ENCODE measurements around the gene CNTNAP2.

The CNTNAP2 gene

GRCh38 chr7:147029953-147030352 lies 913.4 kb downstream of the CNTNAP2 start:
- Mint-ChIP-seq H3K27ac (no peak overlapping the region), H3K36me3 (ENCODE audit: low read depth) (no peaks in the 10 kb centered on the region)

GRCh38 chr7:147033641-147034040 lies 917.0 kb downstream of the CNTNAP2 start:
- Mint-ChIP-seq H3K9me3 (peaks cover 28% of the 10 kb centered on the region), H3K4me3 (no peak overlapping the region), H3K27me3 (ENCODE audit: low read depth) (no peaks in the 10 kb centered on the region), H3K36me3 (ENCODE audit: low read depth) (no peaks in the 10 kb centered on the region), H3K27ac (no peak overlapping the region), H3K4me1 (ENCODE audit: low read depth) (no peaks in the 10 kb centered on the region)
- no peak for DNase-seq (ENCODE audit: low spot score)

More at GRCh38 chr7:147029953-147030352, 913.4 kb downstream of the CNTNAP2 start:
- no peak for DNase-seq (ENCODE audit: low spot score)
- H3K4me3 Mint-ChIP-seq: no peak overlapping the region
- no peaks in the 10 kb centered on the region for H3K4me1 Mint-ChIP-seq (ENCODE audit: low read depth)
- H3K27me3 Mint-ChIP-seq (ENCODE audit: low read depth): no peaks in the 10 kb centered on the region
- peaks cover 35% of the 10 kb centered on the region for H3K9me3 Mint-ChIP-seq

GRCh38 chr7:147041438-147041837 lies 924.8 kb downstream of the CNTNAP2 start:
- peaks cover 26% of the 10 kb centered on the region for H3K9me3 Mint-ChIP-seq
- no peaks in the 10 kb centered on the region for H3K36me3 Mint-ChIP-seq (ENCODE audit: low read depth)
- no peaks in the 10 kb centered on the region for H3K4me1 Mint-ChIP-seq (ENCODE audit: low read depth)
- no peak overlapping the region for H3K4me3 Mint-ChIP-seq
- no peak for DNase-seq (ENCODE audit: low spot score)
- no peak overlapping the region for H3K27ac Mint-ChIP-seq
- no peaks in the 10 kb centered on the region for H3K27me3 Mint-ChIP-seq (ENCODE audit: low read depth)

GRCh38 chr7:147044941-147045340 lies 928.3 kb downstream of the CNTNAP2 start:
- Mint-ChIP-seq H3K27ac (no peak overlapping the region), H3K36me3 (ENCODE audit: low read depth) (no peaks in the 10 kb centered on the region), H3K27me3 (ENCODE audit: low read depth) (no peaks in the 10 kb centered on the region), H3K4me3 (no peak overlapping the region), H3K9me3 (peaks cover 23% of the 10 kb centered on the region), H3K4me1 (ENCODE audit: low read depth) (no peaks in the 10 kb centered on the region)
- DNase-seq (ENCODE audit: low spot score): no peak

- H3K4me1 Mint-ChIP-seq (ENCODE audit: low read depth): no peaks in the 10 kb centered on the region
- DNase-seq (ENCODE audit: low spot score): no peak
- H3K36me3 Mint-ChIP-seq (ENCODE audit: low read depth): no peaks in the 10 kb centered on the region
- no peak overlapping the region for H3K4me3 Mint-ChIP-seq
- no peak overlapping the region for H3K27ac Mint-ChIP-seq
- no peaks in the 10 kb centered on the region for H3K27me3 Mint-ChIP-seq (ENCODE audit: low read depth)
- H3K9me3 Mint-ChIP-seq: peaks cover 20% of the 10 kb centered on the region
Observed at GRCh38 chr7:147047696-147048095, 931.1 kb downstream of the CNTNAP2 start.

- Mint-ChIP-seq H3K4me1 (ENCODE audit: low read depth) (no peaks in the 10 kb centered on the region), H3K27ac (no peak overlapping the region), H3K36me3 (ENCODE audit: low read depth) (no peaks in the 10 kb centered on the region), H3K9me3 (peaks cover 20% of the 10 kb centered on the region), H3K4me3 (no peak overlapping the region), H3K27me3 (ENCODE audit: low read depth) (no peaks in the 10 kb centered on the region)
- DNase-seq (ENCODE audit: low spot score): no peak
Observed at GRCh38 chr7:147048864-147049263, 932.3 kb downstream of the CNTNAP2 start.

- no peak overlapping the region for H3K27ac Mint-ChIP-seq
- H3K27me3 Mint-ChIP-seq (ENCODE audit: low read depth): no peaks in the 10 kb centered on the region
- peaks cover 10% of the 10 kb centered on the region for H3K9me3 Mint-ChIP-seq
- no peak overlapping the region for H3K4me3 Mint-ChIP-seq
- no peaks in the 10 kb centered on the region for H3K36me3 Mint-ChIP-seq (ENCODE audit: low read depth)
- no peaks in the 10 kb centered on the region for H3K4me1 Mint-ChIP-seq (ENCODE audit: low read depth)
- no peak for DNase-seq (ENCODE audit: low spot score)
Observed at GRCh38 chr7:147052818-147053217, 936.2 kb downstream of the CNTNAP2 start.

GRCh38 chr7:147053746-147054145 lies 937.1 kb downstream of the CNTNAP2 start:
- Mint-ChIP-seq H3K27me3 (ENCODE audit: low read depth) (no peaks in the 10 kb centered on the region), H3K27ac (no peak overlapping the region)

GRCh38 chr7:147060070-147060469 lies 943.5 kb downstream of the CNTNAP2 start:
- Mint-ChIP-seq H3K4me3 (no peak overlapping the region), H3K9me3 (peaks cover 7% of the 10 kb centered on the region), H3K4me1 (ENCODE audit: low read depth) (no peaks in the 10 kb centered on the region), H3K27ac (no peak overlapping the region), H3K36me3 (ENCODE audit: low read depth) (no peaks in the 10 kb centered on the region), H3K27me3 (ENCODE audit: low read depth) (no peaks in the 10 kb centered on the region)
- DNase-seq (ENCODE audit: low spot score): no peak

More at GRCh38 chr7:147053746-147054145, 937.1 kb downstream of the CNTNAP2 start:
- no peak for DNase-seq (ENCODE audit: low spot score)
- H3K4me1 Mint-ChIP-seq (ENCODE audit: low read depth): no peaks in the 10 kb centered on the region
- peaks cover 10% of the 10 kb centered on the region for H3K9me3 Mint-ChIP-seq
- H3K36me3 Mint-ChIP-seq (ENCODE audit: low read depth): no peaks in the 10 kb centered on the region
- H3K4me3 Mint-ChIP-seq: no peak overlapping the region

- H3K4me1 Mint-ChIP-seq (ENCODE audit: low read depth): no peaks in the 10 kb centered on the region
- H3K4me3 Mint-ChIP-seq: no peak overlapping the region
- no peaks in the 10 kb centered on the region for H3K27me3 Mint-ChIP-seq (ENCODE audit: low read depth)
- no peaks in the 10 kb centered on the region for H3K36me3 Mint-ChIP-seq (ENCODE audit: low read depth)
- peaks cover 19% of the 10 kb centered on the region for H3K9me3 Mint-ChIP-seq
- H3K27ac Mint-ChIP-seq: no peak overlapping the region
- DNase-seq (ENCODE audit: low spot score): no peak
Observed at GRCh38 chr7:147062897-147063296, 946.3 kb downstream of the CNTNAP2 start.

GRCh38 chr7:147068842-147069241 lies 952.2 kb downstream of the CNTNAP2 start:
- no peak for DNase-seq (ENCODE audit: low spot score)
- Mint-ChIP-seq H3K27me3 (ENCODE audit: low read depth) (no peaks in the 10 kb centered on the region), H3K4me3 (no peak overlapping the region), H3K27ac (no peak overlapping the region), H3K4me1 (ENCODE audit: low read depth) (no peaks in the 10 kb centered on the region), H3K36me3 (ENCODE audit: low read depth) (no peaks in the 10 kb centered on the region), H3K9me3 (peaks cover 44% of the 10 kb centered on the region)

- peaks cover 50% of the 10 kb centered on the region for H3K9me3 Mint-ChIP-seq
- H3K4me3 Mint-ChIP-seq: no peak overlapping the region
- no peaks in the 10 kb centered on the region for H3K4me1 Mint-ChIP-seq (ENCODE audit: low read depth)
- no peaks in the 10 kb centered on the region for H3K36me3 Mint-ChIP-seq (ENCODE audit: low read depth)
- no peak overlapping the region for H3K27ac Mint-ChIP-seq
- H3K27me3 Mint-ChIP-seq (ENCODE audit: low read depth): no peaks in the 10 kb centered on the region
- no peak for DNase-seq (ENCODE audit: low spot score)
Observed at GRCh38 chr7:147069771-147070170, 953.2 kb downstream of the CNTNAP2 start.

- H3K4me1 Mint-ChIP-seq (ENCODE audit: low read depth): no peaks in the 10 kb centered on the region
- DNase-seq (ENCODE audit: low spot score): no peak
- no peaks in the 10 kb centered on the region for H3K27me3 Mint-ChIP-seq (ENCODE audit: low read depth)
- no peaks in the 10 kb centered on the region for H3K36me3 Mint-ChIP-seq (ENCODE audit: low read depth)
- no peak overlapping the region for H3K4me3 Mint-ChIP-seq
- no peak overlapping the region for H3K27ac Mint-ChIP-seq
- H3K9me3 Mint-ChIP-seq: peaks cover 50% of the 10 kb centered on the region
Observed at GRCh38 chr7:147070886-147071285, 954.3 kb downstream of the CNTNAP2 start.

- Mint-ChIP-seq H3K27ac (no peak overlapping the region), H3K36me3 (ENCODE audit: low read depth) (no peaks in the 10 kb centered on the region), H3K9me3 (peaks cover 43% of the 10 kb centered on the region), H3K4me1 (ENCODE audit: low read depth) (no peaks in the 10 kb centered on the region), H3K27me3 (ENCODE audit: low read depth) (no peaks in the 10 kb centered on the region), H3K4me3 (no peak overlapping the region)
- no peak for DNase-seq (ENCODE audit: low spot score)
Observed at GRCh38 chr7:147071536-147071935, 954.9 kb downstream of the CNTNAP2 start.

- no peak overlapping the region for H3K4me3 Mint-ChIP-seq
- H3K4me1 Mint-ChIP-seq (ENCODE audit: low read depth): no peaks in the 10 kb centered on the region
- no peak for DNase-seq (ENCODE audit: low spot score)
- H3K36me3 Mint-ChIP-seq (ENCODE audit: low read depth): no peaks in the 10 kb centered on the region
- H3K9me3 Mint-ChIP-seq: peaks cover 23% of the 10 kb centered on the region
- H3K27ac Mint-ChIP-seq: no peak overlapping the region
- H3K27me3 Mint-ChIP-seq (ENCODE audit: low read depth): no peaks in the 10 kb centered on the region
Observed at GRCh38 chr7:147078312-147078711, 961.7 kb downstream of the CNTNAP2 start.
